Thyroid gland (tissue), 4 donors: ENCODE results near the gene CCDC148. TPM values are rescaled to one million over a fixed set of nuclear protein-coding genes. Genes with fewer than 3 reads are reported as not detected.

Experiments used
- DNase-seq, 2 donors: peaks; one replicate each; pipeline ENCODE4 v3.0.0-alpha.2; 2019
- H3K27ac ChIP-seq, 3 donors: fragments of 200-600 bp; sonication (generic); 1 replicate in 2 of 3; 2 replicates in 1 of 3; pipeline ENCODE4 v1.5.1; 2016 to 2019; ENCODE audit warnings: mild to moderate bottlenecking in 1 of 3, moderate library complexity in 1 of 3
- H3K27me3 ChIP-seq: fragments of 200-600 bp; sonication (generic); one replicate; pipeline ENCODE4 v1.5.1; 2019
- H3K36me3 ChIP-seq, 2 donors: fragments of 200-600 bp; sonication (generic); one replicate each; pipeline ENCODE4 v1.5.1; 2016 to 2019
- H3K4me1 ChIP-seq, 2 donors: fragments of 200-600 bp; sonication (generic); one replicate each; pipeline ENCODE4 v1.5.1; 2017 to 2019
- H3K4me3 ChIP-seq, 3 donors: fragments of 200-600 bp; sonication (generic); replicated peaks in 1 of 3; 1 replicate in 2 of 3; 2 replicates in 1 of 3; pipeline ENCODE4 v1.5.1; 2016; ENCODE audit warnings: mild to moderate bottlenecking in 1 of 3
- H3K9me3 ChIP-seq: fragments of 200-600 bp; sonication (generic); one replicate; pipeline ENCODE4 v1.5.1; 2017
- CTCF ChIP-seq, 6 experiments: fragments of 200-600 bp in 3 of 6; fragments of 450-650 bp in 3 of 6; sonication (generic) in 3 of 6; IDR thresholded peaks; one replicate each; pipeline ENCODE4 v1.5.1; 2016 to 2019; ENCODE audit warnings: antibody characterized with exemption in 6 of 6, mild to moderate bottlenecking in 2 of 6, inconsistent platforms in 1 of 6, moderate library complexity in 1 of 6
- POLR2A ChIP-seq, 2 donors: fragments of 450-650 bp; IDR thresholded peaks; one replicate each; pipeline ENCODE4 v1.6.1; 2017; ENCODE audit warnings: antibody characterized with exemption in 2 of 2, mild to moderate bottlenecking in 2 of 2, moderate library complexity in 1 of 2
- WGBS, 2 donors: methylation state at CpG; one replicate each; pipeline ENCODE4 v1.1.5; 2017; 5-methylcytosine and 5-hydroxymethylcytosine counted together
- intact Hi-C: fragments of 100-400 bp; cut with DNase I; formaldehyde crosslinking; loops from one replicate; pipeline ENCODE4 v1.15.1; 2023
- total RNA-seq, 4 donors: library from RNA; depleted of rRNA; stranded (reverse); fragments of >200 nt; gene quantifications; one replicate each; pipeline ENCODE4 v1.2.3, GENCODE V29; 2016

CCDC148 gene
- total RNA-seq, 4 donors from 2014 or later, result 4.6 to 10.7 (median 7.4) TPM

GRCh38 chr2:158489366-158490112 is 33.0 kb upstream of the CCDC148 start:
- Histone ChIP-seq H3K4me1 (peaks cover 16 to 23% of the 10 kb centered on the region in 2 donors), H3K4me3 (no peak overlapping the region)
- intact Hi-C loops, result no loop called here

GRCh38 chr2:158488442-158489216 is 32.1 kb upstream of the CCDC148 start:
- H3K27ac ChIP-seq, result no peak overlapping the region

More at GRCh38 chr2:158489366-158490112, 33.0 kb upstream of the CCDC148 start:
- no peak for DNase-seq
- Histone ChIP-seq H3K27me3 (no peaks in the 10 kb centered on the region), H3K36me3 (no peaks in the 10 kb centered on the region), H3K9me3 (no peaks in the 10 kb centered on the region), H3K27ac (no peak overlapping the region)
- TF ChIP-seq POLR2A (IDR thresholded peaks at IDR 0.05) (no peak), CTCF (IDR thresholded peaks at IDR 0.05) (no peak)
- WGBS, 2 donors, result 68 to 70% methylated on average over 6 of the region's 6 CpGs

GRCh38 chr2:158487419-158487818 is 30.9 kb upstream of the CCDC148 start:
- peak in 1 of 2 donors; percentile 13 for DNase-seq
- Histone ChIP-seq H3K27me3 (no peaks in the 10 kb centered on the region), H3K4me1 (peaks cover 7 to 12% of the 10 kb centered on the region in 2 donors), H3K4me3 (no peak overlapping the region), H3K36me3 (no peaks in the 10 kb centered on the region), H3K27ac (no peak overlapping the region), H3K9me3 (no peaks in the 10 kb centered on the region)
- no peak for TF ChIP-seq POLR2A (IDR thresholded peaks at IDR 0.05)
- TF ChIP-seq CTCF (IDR thresholded peaks at IDR 0.05), result no peak
- intact Hi-C loops, result no loop called here

More at GRCh38 chr2:158488442-158489216, 32.1 kb upstream of the CCDC148 start:
- H3K4me3 ChIP-seq, result no peak overlapping the region
- H3K36me3 ChIP-seq, result no peaks in the 10 kb centered on the region
- H3K9me3 ChIP-seq, result no peaks in the 10 kb centered on the region
- 84 to 92% methylated on average over 2 of the region's 2 CpGs for WGBS, 2 donors
- H3K4me1 ChIP-seq, result peaks cover 12 to 19% of the 10 kb centered on the region in 2 donors
- intact Hi-C loops, result no loop called here
- TF ChIP-seq POLR2A (IDR thresholded peaks at IDR 0.05) (no peak), CTCF (IDR thresholded peaks at IDR 0.05) (no peak)
- H3K27me3 ChIP-seq, result no peaks in the 10 kb centered on the region
- no peak for DNase-seq

GRCh38 chr2:158486970-158487325 is 30.4 kb upstream of the CCDC148 start:
- H3K4me3 ChIP-seq, result no peak overlapping the region
- intact Hi-C loops, result no loop called here
- H3K36me3 ChIP-seq, result no peaks in the 10 kb centered on the region
- no peak overlapping the region for H3K27ac ChIP-seq
- WGBS, 2 donors, result 80 to 85% methylated on average over 5 of the region's 5 CpGs
- TF ChIP-seq CTCF (IDR thresholded peaks at IDR 0.05), result no peak
- TF ChIP-seq POLR2A (IDR thresholded peaks at IDR 0.05), result no peak
- H3K4me1 ChIP-seq, result peaks cover 7 to 12% of the 10 kb centered on the region in 2 donors
- DNase-seq, result no peak
- H3K9me3 ChIP-seq, result no peaks in the 10 kb centered on the region
- H3K27me3 ChIP-seq, result no peaks in the 10 kb centered on the region
